GM18508 (cell line): ENCODE data around the gene HLF.

Source experiments
- ATAC-seq: cut with Tn5 transposase; IDR thresholded peaks from one replicate; pipeline ENCODE4 v1.9.1; 2021; ENCODE audit warnings: moderate number of reproducible peaks; ENCODE audit not compliant: insufficient read depth, unreplicated experiment

Gene HLF

DNA sequence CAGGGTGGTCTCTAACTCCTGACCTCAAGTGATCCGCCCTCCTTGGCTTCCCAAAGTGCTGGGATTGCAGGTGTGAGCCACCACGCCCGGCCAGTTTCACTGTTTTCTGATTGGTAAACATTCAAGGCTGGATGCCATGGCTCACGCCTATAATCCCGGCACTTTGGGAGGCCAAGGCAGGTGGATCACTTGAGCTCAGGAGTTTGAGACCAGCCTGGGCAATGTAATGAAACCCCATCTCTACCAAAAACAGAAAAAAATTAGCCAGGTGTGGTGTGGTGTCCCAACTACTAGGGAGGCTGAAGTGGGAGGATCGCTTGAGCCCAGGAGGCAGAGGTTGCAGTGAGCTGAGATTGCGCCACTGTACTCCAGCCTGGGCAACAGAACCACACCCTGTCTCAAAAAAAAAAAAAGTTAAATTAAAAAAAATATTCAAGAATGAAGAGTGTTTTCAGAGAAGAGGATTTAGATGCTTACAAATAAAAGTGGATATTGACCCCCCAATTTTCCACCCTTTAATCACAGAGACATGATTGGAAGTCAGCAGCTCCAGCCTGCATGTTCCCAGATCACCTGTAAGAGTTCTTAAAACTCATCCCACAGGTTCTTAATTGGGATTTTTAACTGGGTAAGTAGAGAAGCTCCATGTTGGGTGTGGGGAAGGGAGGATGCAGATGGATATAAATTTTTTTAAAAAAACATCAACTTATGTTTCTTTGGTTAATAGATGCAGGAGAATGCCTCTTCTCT lies 23.8 kb downstream of the HLF start:
- ATAC-seq: no peak

DNA sequence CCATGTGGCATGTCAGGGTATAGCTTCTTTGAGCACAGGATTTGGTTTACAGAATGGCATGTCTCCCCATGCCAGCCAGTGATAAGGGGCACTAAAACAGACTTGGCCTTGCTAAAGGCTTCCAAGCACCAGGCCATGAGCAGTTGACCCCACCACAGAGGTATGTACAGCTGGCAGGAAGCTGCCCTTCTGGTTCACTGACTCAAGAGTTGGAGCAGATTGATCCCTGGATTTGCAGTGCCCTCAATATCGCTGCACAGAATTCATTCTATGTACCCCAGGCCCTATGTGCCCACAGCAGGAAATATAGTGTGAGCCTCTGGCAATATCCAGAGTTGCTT lies 24.3 kb downstream of the HLF start:
- ATAC-seq: no peak

DNA sequence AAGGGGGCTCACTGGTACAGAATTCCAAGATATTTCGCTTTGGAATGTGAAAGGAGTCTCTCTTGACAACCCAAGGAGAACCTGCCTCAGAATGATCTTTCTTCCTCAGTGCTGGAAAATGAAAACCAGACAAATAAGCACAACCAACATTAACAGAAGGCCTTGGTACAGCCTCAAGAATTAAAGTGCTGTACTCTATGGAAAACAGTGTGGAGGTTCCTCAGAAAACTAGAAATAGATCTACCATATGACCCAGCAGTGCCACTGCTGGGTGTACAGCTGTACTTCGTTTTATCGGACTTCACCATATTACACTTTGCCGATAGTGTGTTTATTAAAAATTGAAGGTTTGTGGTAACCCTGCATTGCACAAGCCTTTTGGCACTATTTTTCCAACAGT lies 25.2 kb downstream of the HLF start:
- no peak for ATAC-seq

DNA sequence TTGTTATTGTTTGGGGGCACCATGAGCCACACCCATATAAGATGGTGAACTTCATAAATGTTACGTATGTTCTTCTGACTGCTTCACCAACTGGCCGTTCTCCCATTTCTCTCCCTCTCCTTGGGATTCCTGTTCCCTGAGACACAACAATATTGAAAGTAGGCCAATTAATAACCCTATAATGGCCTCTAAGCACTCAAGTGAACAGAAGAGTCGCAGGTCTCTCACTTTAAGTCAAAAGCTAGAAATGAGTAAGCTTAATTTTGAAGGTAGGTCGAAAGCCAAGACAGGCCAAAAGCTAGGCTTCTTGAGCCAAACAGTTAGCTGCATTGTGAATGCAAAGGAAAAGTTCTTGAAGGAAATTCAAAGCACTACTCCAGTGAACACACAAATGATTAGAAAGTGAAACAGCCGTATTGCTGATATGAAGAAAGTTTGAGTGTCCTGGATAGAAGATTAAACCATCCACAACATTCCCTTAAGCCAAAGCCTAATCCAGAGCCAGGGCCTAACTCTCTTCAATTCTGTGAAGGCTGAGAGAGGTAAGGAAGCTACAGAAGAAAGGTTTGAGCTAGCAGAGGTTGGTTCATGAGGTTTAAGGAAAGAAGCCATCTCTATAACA lies 25.8 kb downstream of the HLF start:
- ATAC-seq: no peak

DNA sequence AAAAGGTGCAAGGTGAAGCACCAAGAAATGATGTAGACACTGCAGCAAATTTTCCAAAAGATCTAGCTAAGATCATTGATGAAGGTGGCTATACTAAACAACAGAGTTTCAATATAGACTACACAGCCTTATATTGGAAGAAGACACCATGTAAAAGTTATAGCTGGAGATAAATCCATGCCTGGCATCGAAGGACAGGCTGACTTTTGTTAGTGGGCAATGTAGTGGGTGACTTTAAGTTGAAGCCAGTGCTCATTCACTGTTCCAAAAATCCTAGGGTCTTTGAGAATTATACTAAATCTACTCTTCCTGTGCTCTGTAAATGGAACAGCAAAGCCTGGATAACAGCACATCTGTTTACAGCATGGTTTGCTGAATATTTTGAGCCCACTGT lies 26.4 kb downstream of the HLF start:
- no peak for ATAC-seq

DNA sequence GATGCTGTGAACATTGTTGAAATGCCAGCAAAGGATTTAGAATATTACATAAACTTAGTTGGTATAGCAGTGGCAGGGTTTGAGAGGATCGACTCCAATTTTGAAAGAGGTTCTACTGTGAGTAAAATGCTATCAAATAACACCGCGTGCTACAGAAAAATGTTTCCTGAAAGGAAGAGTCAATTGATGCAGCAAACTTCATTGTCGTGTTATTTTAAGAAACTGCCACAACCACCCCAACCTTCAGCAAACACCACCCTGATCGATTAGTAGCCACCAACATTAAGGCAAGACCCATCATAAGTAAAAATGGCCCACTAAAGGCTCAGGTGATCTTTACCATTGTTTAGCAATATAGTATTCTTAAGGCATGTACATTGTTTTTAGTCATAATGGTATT lies 27.3 kb downstream of the HLF start:
- no peak for ATAC-seq

DNA sequence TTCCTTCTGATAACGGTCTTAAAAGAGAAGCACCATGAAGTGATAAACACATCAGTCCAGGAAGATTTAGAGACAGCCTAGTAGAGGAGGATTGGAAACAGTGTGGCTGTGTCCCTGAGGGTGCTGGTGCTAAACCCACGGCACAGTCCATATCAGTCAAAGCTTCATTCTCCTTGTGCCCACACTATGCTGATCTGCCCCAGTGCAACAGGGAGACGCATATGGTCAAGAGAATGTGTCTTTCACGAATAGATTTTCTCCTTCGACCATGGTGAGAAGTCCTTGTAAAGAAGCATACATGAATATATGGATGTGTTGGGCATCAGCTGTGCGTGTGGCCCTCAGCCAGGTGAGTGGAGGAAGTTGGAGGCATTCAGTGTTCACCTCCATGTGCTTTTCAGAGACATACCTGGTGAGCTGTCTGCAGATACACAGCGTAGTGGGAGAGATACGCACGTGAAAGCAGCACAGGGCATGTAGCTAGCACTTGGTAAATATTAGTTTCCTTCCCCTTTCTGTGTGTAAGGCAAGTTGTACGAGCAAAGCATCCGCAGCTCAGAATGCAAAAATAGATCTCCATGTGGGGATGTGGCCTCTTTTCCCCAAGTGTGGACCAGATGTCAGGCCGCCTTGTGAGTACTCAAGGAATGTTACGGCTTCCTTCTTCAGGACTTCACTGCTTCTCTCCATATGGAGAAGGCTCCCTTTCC lies 29.4 kb downstream of the HLF start:
- ATAC-seq: no peak

DNA sequence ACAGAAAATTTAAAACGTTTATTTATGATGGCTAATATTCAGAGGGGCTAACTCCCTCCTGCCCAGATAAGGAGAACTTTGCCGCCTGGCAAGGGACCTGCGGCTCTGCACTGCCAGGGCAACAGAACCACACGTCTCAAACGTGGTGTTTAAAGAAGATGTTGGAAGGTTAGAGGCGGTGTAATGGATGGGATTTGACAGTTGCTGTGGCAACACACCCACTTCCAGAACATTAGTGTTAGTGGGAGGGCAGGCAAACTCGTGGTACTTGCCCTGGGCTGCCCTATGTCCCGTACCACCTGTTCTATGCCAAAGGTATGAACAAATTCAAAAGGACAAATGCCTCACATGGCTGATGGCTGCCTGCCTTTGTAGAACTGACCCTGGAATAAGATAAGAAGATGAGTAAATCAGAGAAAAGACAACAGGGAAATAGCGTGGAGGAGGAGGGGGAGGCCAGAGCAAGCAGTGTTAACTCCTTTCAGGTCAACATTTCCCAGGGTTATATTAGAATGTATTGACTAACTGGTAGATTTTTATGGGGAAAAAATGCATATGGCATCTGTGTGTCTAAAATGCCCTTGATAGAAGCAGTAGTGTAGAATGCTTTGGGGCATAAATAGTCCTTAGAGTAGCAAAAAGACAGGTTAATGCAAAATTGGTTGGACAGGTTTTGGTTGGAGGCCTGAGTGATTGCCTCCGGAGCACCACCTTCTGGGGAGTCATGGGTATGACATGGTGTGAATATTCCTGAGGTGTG lies 30.8 kb downstream of the HLF start:
- no peak for ATAC-seq

DNA sequence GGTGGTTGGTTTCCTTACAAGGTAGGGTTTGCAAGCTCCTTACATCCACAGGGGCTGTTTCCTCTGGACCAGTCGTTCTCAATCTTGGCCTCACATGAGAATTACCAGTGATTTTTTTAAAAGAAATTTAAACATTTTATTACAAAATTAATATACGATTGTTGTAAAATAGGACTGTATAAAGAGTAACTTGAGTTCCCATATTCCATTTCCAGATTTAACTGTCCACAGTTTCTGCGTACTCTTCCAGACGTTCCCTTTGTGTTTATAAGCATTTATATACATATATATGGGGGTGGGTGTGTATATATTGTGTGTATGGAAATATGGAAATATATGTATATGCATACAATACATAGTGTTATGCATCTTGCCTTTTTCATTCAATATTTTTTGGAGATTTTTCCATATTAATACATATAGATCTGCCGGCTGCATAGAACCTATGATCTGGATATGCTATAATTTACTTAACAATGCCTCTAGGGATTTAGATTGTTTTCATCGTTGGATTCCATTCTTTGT lies 31.5 kb downstream of the HLF start:
- no peak for ATAC-seq

DNA sequence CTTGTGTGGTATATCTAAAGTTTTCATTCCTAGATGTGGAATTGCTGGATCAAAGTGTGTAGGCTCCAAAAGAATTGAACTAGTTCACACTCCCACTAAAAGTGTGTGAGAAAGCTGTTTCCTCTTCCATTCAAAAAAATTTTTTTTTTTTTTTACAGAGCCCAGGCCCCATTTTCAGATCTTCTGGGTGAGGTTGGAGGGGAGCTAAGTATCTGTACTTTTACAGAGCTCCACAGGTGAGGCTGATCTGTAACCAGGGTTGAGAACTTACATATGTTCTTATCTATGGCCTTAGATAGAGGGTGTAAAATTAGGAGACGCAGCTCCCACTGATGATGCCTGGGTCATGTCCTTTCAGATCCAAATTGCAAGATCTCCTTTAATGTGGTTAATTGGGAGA lies 31.9 kb downstream of the HLF start:
- no peak for ATAC-seq

DNA sequence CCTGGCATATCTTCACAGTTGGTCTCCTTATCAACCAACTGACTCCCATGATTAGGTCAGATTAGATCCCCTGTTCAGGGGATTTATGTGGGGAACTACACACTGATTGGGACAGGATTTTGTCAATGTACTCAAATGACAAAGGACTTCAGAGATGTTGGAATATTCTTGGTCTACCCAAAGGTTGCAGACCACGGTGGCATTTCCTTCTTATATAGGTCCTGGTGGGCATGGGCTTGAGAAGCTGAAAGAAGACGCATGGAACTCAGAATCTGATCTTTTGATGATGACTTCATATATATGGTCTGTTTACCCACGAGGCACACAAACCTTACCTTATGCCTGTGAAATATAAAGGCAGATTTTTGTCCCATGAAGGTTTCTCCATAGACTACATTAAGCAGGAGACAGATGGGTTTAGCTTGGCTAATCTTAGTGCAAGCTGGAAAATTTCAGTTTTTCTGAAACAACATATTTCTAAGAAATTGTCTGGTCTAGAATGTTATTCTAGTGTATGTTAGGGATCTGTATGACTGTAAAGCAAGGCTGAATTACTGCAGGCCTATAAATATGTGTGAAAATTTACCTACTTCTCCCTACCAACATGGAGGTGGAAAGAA lies 33.5 kb downstream of the HLF start:
- no peak for ATAC-seq

DNA sequence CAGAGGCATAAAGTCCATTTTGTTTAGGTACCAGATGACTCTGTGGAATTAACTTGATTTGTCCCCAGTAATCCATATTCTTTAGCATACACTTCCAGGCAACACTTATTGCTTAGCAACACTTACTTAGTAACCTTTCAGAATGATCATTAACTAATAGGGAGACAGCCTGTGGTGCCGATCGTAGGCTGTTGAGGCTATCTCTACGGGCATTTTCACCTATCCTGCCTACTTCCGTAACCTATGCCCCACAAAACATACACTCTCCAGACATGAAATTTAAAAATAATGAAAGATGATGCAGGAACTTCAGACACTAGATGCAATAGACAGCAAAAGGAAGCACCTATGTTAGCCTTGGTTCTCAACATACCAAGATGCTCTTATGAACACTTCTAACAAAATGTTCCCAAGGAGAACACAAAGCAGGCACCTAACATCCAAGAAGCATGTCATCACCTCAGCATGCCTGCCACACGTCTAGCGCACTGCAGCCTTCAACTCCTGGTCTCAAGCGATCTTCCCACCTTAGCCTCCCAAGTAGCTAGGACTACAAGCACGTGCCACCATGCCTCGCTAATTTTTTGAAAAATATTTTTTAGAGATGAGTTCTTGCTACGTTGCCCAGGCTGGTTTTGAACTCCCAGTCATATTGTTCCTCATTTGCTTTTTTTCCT lies 34.5 kb downstream of the HLF start:
- no peak for ATAC-seq

DNA sequence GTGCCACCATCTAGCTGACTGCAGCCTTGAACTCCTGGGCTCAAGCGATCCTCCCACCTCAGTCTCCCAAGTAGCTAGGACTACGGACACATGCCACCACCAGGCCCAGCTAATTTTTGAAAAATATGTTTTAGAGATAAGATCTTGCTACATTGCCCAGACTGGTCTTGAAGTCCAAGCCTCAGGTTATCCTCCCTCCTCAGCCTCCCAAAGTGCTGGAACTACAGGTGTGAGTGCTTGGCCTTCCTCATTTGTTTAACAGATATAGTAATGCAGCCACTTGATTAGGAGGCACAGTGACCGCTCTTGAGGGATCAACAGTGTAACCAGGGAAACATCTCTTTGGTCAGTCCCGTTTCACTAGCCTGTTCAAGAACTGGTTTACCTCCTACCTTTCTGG lies 35.1 kb downstream of the HLF start:
- ATAC-seq: no peak

DNA sequence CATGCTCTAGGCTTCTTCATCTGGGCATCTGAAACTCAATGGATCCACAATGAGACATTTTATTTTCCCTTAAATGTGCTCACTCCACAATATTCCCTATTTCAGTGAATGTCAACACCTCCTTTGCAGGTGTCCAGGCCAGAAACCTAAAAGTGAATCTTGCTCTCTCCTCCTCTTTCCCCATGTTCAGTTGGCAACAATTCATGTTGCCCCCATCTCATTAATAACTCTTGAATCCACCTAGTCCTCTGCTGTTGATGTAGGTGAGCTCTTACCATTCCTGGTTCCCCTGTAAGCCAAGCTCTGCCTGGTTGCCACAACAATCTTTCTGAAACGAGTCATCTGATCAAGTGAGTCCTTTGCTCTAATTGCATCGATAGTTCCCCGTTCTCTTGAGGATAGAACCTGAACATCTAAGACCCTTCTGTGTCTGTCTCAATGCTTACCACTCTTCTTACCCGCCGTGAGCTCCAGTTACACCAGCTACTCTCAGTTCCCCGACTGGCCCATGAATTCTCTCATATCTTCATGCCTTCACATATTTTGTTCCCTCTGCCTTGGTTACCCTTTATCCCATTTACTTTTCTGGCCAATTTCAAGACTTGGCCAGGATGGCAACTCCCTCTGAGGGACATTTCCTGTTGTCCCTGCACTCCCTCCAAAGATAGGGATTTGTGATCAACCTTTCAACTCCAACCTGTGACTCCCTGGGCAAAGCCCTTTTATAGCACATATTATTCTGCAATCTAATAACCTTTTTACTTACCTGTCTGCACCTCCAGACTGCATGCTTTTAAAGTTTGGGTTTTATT lies 35.9 kb downstream of the HLF start:
- ATAC-seq: no peak

DNA sequence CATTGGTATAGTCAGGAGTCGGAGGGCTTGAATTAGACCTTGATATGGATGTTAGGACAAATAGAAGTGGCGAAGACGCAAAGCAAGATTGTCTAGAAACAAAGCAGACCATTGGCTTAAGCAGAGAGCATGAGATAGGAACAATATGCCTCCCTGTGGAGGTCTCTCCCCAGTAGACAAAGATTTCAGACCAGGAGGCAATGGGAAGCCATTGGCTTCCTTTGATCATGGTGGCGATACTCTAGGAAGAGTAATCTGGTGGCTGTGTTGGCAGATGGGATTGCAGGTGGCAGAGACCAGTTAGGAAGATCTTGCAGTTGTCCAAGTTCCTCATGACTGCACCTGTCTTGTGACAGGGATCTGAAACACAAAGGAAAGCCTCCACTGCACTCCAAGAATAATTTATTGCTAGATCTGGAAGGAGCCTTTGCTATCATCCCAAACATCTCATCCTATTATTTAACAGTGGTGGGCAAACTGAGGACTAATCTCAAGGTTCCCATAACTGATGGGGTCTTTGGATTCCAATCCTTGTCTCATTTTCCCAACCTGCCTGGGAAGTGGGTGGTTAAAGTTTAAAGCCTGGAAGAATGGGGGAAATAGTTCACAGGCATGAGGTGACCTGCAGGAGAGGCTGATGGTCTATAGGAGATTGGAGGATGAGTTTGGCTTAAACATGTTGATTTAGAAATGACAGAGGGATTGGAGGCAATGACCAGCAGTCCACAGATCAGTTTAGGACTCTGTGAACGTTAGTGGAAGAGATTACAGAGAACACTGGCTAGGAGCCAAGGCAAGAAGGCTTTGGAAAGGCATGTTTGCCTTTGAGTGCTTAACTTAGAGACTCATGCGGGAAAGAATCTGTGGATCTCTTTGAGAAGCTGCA lies 37.0 kb downstream of the HLF start:
- no peak for ATAC-seq

DNA sequence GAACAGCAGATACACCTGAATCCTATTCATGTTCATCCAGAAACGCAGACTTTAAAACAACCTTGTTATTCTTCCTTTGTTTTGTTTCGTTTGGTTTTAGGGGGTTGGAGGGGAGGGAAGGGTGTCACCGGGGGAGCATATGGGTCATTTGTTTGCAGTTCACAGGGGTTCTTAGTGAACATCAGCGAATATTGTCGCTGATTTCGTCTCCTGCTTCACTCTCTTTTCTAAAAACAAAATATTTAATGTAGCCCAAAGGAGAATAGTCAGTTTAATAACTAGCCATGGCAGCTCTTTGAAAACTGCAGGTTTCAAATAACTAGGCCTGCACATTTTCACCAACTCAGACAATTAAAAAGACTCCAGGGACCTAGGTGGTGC lies 37.6 kb downstream of the HLF start:
- ATAC-seq: no peak

DNA sequence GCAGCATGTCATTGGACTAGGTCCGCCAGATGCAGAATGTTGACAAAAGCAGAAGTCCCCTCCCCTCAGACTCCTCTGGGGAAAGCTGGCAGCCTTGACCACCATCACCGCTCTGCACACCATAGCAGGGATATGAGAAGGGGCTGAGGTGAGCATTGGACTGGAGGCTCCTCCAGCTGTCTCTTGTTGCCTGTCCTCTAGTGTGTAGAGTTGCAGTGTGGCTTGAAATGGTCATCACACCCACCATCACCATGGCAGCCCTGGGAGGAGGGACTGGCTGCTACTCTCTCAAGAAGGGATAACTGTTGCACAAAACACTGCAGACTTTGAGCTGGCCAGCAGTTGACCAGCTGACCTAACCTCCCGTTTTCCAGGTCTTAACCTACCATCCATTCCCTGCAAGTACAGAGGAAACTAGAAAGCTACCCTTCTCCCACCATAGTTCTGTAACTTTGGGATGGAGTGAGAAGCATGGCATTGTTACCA lies 38.3 kb downstream of the HLF start:
- no peak for ATAC-seq

DNA sequence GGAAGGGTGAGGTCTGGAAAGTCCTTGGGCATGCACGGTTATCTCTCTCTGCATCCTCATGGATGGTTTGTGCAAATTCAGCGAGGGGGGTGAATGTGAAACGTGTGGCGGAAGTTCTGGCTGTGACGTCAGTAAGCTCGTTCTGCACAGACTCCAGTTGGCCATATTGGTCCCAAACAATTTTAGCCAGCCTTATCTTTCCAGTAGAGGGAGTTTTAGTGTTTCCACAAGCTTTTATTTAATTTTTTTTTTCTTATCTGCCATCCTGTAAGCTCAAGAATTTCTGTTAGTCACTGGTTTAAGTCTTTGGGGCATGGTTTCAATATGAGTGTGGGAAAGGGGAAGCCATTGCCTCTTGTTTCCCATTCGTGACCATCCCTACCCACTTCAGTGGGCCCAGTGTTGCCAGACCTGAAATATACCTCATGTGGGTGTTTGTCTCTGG lies 39.0 kb downstream of the HLF start:
- ATAC-seq: no peak
